HUES48 (cell line): Measurements from ENCODE around the gene MKNK1.
"Not testable (repeated sequence)": the region's sequence is repeated elsewhere in the genome, so short reads cannot be mapped to it uniquely, and the experiment has no call there.

Source experiments
- H3K27ac ChIP-seq: one replicate; pipeline ENCODE4 v1.7.0; 2013; ENCODE audit warnings: low read depth, low read length, inconsistent platforms
- H3K27me3 ChIP-seq: 2 replicates; pipeline ENCODE4 v1.6.1; 2013; ENCODE audit warnings: mild to moderate bottlenecking, low read length; ENCODE audit not compliant: control insufficient read depth, insufficient read depth
- H3K36me3 ChIP-seq: 2 replicates; pipeline ENCODE4 v1.6.1; 2013; ENCODE audit warnings: low read length; ENCODE audit not compliant: control insufficient read depth, insufficient read depth
- H3K4me1 ChIP-seq: 2 replicates; pipeline ENCODE4 v1.6.1; 2013; ENCODE audit warnings: mild to moderate bottlenecking, low read length; ENCODE audit not compliant: control insufficient read depth, insufficient read depth
- H3K4me3 ChIP-seq: 2 replicates; pipeline ENCODE4 v1.5.1; 2013; ENCODE audit warnings: mild to moderate bottlenecking, low read depth, low read length
- H3K9ac ChIP-seq: 2 replicates; pipeline ENCODE4 v1.6.1; 2013; ENCODE audit warnings: mild to moderate bottlenecking, low read depth, low read length, moderate library complexity
- H3K9me3 ChIP-seq: 2 replicates; pipeline ENCODE4 v1.6.1; 2013; ENCODE audit warnings: low read length; ENCODE audit not compliant: control insufficient read depth, insufficient read depth

Gene MKNK1

GRCh38 chr1:46603858-46604549 is at the start of gene MKNK1:
TSS of gene MKNK1 (minus strand) at chr1:46604268. CDS start at chr1:46583327, 20,941 bp downstream.
- H3K9me3 ChIP-seq, result no peaks in the 10 kb centered on the region
- peaks cover 12% of the 10 kb centered on the region for H3K4me1 ChIP-seq
- no peaks in the 10 kb centered on the region for H3K36me3 ChIP-seq
- no peaks in the 10 kb centered on the region for H3K27me3 ChIP-seq
- H3K9ac ChIP-seq, result peak within 1 kb of the TSS; percentile 43
- peak within 1 kb of the TSS; percentile 86 for H3K4me3 ChIP-seq
- peak within 1 kb of the TSS; percentile 41 for H3K27ac ChIP-seq

- Histone ChIP-seq H3K27ac (no peak overlapping the region), H3K9me3 (no peaks in the 10 kb centered on the region), H3K27me3 (no peaks in the 10 kb centered on the region), H3K9ac (no peak overlapping the region), H3K36me3 (peaks cover 84% of the 10 kb centered on the region), H3K4me1 (no peaks in the 10 kb centered on the region), H3K4me3 (no peak overlapping the region)
These were observed 49.4 kb upstream of the MKNK1 start for GRCh38 chr1:46653405-46653958.

- H3K9ac ChIP-seq, result no peak overlapping the region
- no peak overlapping the region for H3K4me3 ChIP-seq
- peaks cover 80% of the 10 kb centered on the region for H3K36me3 ChIP-seq
- H3K27me3 ChIP-seq, result no peaks in the 10 kb centered on the region
- H3K27ac ChIP-seq, result no peak overlapping the region
- no peaks in the 10 kb centered on the region for H3K4me1 ChIP-seq
- no peaks in the 10 kb centered on the region for H3K9me3 ChIP-seq
These were observed 48.4 kb upstream of the MKNK1 start for GRCh38 chr1:46652321-46653100.

GRCh38 chr1:46651152-46651551 is 47.1 kb upstream of the MKNK1 start:
- not testable (repeated sequence) for H3K27ac ChIP-seq, H3K27me3 ChIP-seq, H3K9ac ChIP-seq, H3K9me3 ChIP-seq, H3K4me1 ChIP-seq, H3K4me3 ChIP-seq
- H3K36me3 ChIP-seq, result peaks cover 77% of the 10 kb centered on the region

GRCh38 chr1:46650491-46650890 is 46.4 kb upstream of the MKNK1 start:
- H3K4me1 ChIP-seq, result no peaks in the 10 kb centered on the region
- no peaks in the 10 kb centered on the region for H3K9me3 ChIP-seq
- no peak overlapping the region for H3K27ac ChIP-seq
- H3K9ac ChIP-seq, result no peak overlapping the region
- no peak overlapping the region for H3K4me3 ChIP-seq
- no peaks in the 10 kb centered on the region for H3K27me3 ChIP-seq
- peaks cover 70% of the 10 kb centered on the region for H3K36me3 ChIP-seq

- Histone ChIP-seq H3K4me1 (no peaks in the 10 kb centered on the region), H3K9ac (no peak overlapping the region), H3K36me3 (peaks cover 68% of the 10 kb centered on the region), H3K27me3 (no peaks in the 10 kb centered on the region), H3K9me3 (no peaks in the 10 kb centered on the region), H3K4me3 (no peak overlapping the region), H3K27ac (no peak overlapping the region)
These were observed 45.7 kb upstream of the MKNK1 start for GRCh38 chr1:46649764-46650163.

GRCh38 chr1:46647611-46648010 is 43.5 kb upstream of the MKNK1 start:
- peaks cover 54% of the 10 kb centered on the region for H3K36me3 ChIP-seq
- no peaks in the 10 kb centered on the region for H3K9me3 ChIP-seq
- no peaks in the 10 kb centered on the region for H3K4me1 ChIP-seq
- no peak overlapping the region for H3K4me3 ChIP-seq
- no peaks in the 10 kb centered on the region for H3K27me3 ChIP-seq
- H3K27ac ChIP-seq, result no peak overlapping the region
- no peak overlapping the region for H3K9ac ChIP-seq

GRCh38 chr1:46646844-46647243 is 42.8 kb upstream of the MKNK1 start:
- Histone ChIP-seq H3K27ac (no peak overlapping the region), H3K36me3 (peaks cover 54% of the 10 kb centered on the region)

GRCh38 chr1:46646331-46646730 is 42.3 kb upstream of the MKNK1 start:
- Histone ChIP-seq H3K27ac (no peak overlapping the region), H3K27me3 (no peaks in the 10 kb centered on the region), H3K4me3 (no peak overlapping the region), H3K9ac (no peak overlapping the region), H3K4me1 (no peaks in the 10 kb centered on the region), H3K9me3 (no peaks in the 10 kb centered on the region), H3K36me3 (peaks cover 58% of the 10 kb centered on the region)

More at GRCh38 chr1:46646844-46647243, 42.8 kb upstream of the MKNK1 start:
- Histone ChIP-seq H3K4me1 (no peaks in the 10 kb centered on the region), H3K9ac (no peak overlapping the region), H3K9me3 (no peaks in the 10 kb centered on the region), H3K4me3 (no peak overlapping the region), H3K27me3 (no peaks in the 10 kb centered on the region)

- Histone ChIP-seq H3K9ac (no peak overlapping the region), H3K9me3 (no peaks in the 10 kb centered on the region), H3K36me3 (peaks cover 58% of the 10 kb centered on the region)
These were observed 41.7 kb upstream of the MKNK1 start for GRCh38 chr1:46645815-46646214.

GRCh38 chr1:46643368-46643775 is 39.3 kb upstream of the MKNK1 start:
- Histone ChIP-seq H3K27ac (no peak overlapping the region), H3K36me3 (peaks cover 40% of the 10 kb centered on the region)

More at GRCh38 chr1:46645815-46646214, 41.7 kb upstream of the MKNK1 start:
- Histone ChIP-seq H3K4me3 (no peak overlapping the region), H3K27ac (no peak overlapping the region), H3K4me1 (no peaks in the 10 kb centered on the region), H3K27me3 (no peaks in the 10 kb centered on the region)

More at GRCh38 chr1:46643368-46643775, 39.3 kb upstream of the MKNK1 start:
- Histone ChIP-seq H3K4me3 (no peak overlapping the region), H3K4me1 (no peaks in the 10 kb centered on the region), H3K9me3 (no peaks in the 10 kb centered on the region), H3K27me3 (no peaks in the 10 kb centered on the region), H3K9ac (no peak overlapping the region)
